GM19025 (cell line): ENCODE measurements around the gene SMG6.

Experiments
- ATAC-seq: cut with Tn5 transposase; IDR thresholded peaks from one replicate; pipeline ENCODE4 v1.9.1; 2021; ENCODE audit warnings: mild to moderate bottlenecking, low read depth, moderate library complexity; ENCODE audit not compliant: unreplicated experiment

Gene SMG6

GRCh38 chr17:2113279-2113622 is 190.3 kb downstream of the SMG6 start:
- ATAC-seq = no peak

GRCh38 chr17:2111691-2112090 is 191.9 kb downstream of the SMG6 start:
- ATAC-seq = no peak

GRCh38 chr17:2110436-2110835 is 193.1 kb downstream of the SMG6 start:
- no peak for ATAC-seq

- no peak for ATAC-seq
Measured at GRCh38 chr17:2108170-2108569, 195.4 kb downstream of the SMG6 start.

GRCh38 chr17:2107506-2107905 is 196.1 kb downstream of the SMG6 start:
- ATAC-seq = no peak

- ATAC-seq = no peak
Measured at GRCh38 chr17:2107050-2107449, 196.5 kb downstream of the SMG6 start.

- ATAC-seq = no peak
Measured at GRCh38 chr17:2106308-2106955, 197.2 kb downstream of the SMG6 start.

GRCh38 chr17:2105663-2106062 is 197.9 kb downstream of the SMG6 start:
- ATAC-seq = no peak

- no peak for ATAC-seq
Measured at GRCh38 chr17:2102931-2103809, 200.4 kb downstream of the SMG6 start.

- ATAC-seq = no peak
Measured at GRCh38 chr17:2101448-2102257, 201.9 kb downstream of the SMG6 start.

- no peak for ATAC-seq
Measured at GRCh38 chr17:2095536-2095910, 208.1 kb downstream of the SMG6 start.

- no peak for ATAC-seq
Measured at GRCh38 chr17:2094891-2095535, 208.6 kb downstream of the SMG6 start.

- no peak for ATAC-seq
Measured at GRCh38 chr17:2093349-2093748, 210.2 kb downstream of the SMG6 start.

GRCh38 chr17:2092253-2092652 is 211.3 kb downstream of the SMG6 start:
- no peak for ATAC-seq

GRCh38 chr17:2090804-2091534 is 212.6 kb downstream of the SMG6 start:
- no peak for ATAC-seq

GRCh38 chr17:2090210-2090641 is 213.4 kb downstream of the SMG6 start:
- ATAC-seq = no peak

- ATAC-seq = peak; percentile 12
Measured at GRCh38 chr17:2089021-2089422, 214.6 kb downstream of the SMG6 start.

GRCh38 chr17:2087597-2088211 is 215.9 kb downstream of the SMG6 start:
- ATAC-seq = no peak

- ATAC-seq = no peak
Measured at GRCh38 chr17:2086306-2086705, 217.3 kb downstream of the SMG6 start.

- no peak for ATAC-seq
Measured at GRCh38 chr17:2085648-2085949, 218.0 kb downstream of the SMG6 start.
